ENCODE results near the gene ERF. TPM values are rescaled to one million over a fixed set of nuclear protein-coding genes. Genes with fewer than 3 reads are reported as not detected.

Gene ERF
- total RNA-seq, 2 experiments from 2014 or later: 26.7 to 33.5 TPM

GRCh38 chr19:42279902-42280814 lies 25.2 kb upstream of the ERF start:
- Histone ChIP-seq H3K36me3 (ENCODE audit: insufficient read depth, low read length) (0 out of 2 replicates have a peak, but pooled peaks cover under 1% of the 10 kb centered on the region), H3K79me2 (ENCODE audit: insufficient read depth, low read depth, low read length) (peaks cover 7% of the 10 kb centered on the region), H3K4me2 (ENCODE audit: low read length) (peak overlapping the region; percentile 93), H3K27ac (ENCODE audit: low read depth, low read length, poor library complexity, severe bottlenecking) (peak overlapping the region; percentile 82), H3K9me2 (ENCODE audit: insufficient read depth, low read length) (no peaks in the 10 kb centered on the region), H3K4me3 (ENCODE audit: low read depth, low read length, poor library complexity, severe bottlenecking) (peak overlapping the region; percentile 83), H3K9me3 (ENCODE audit: low read length) (no peaks in the 10 kb centered on the region), H2AFZ (ENCODE audit: low read length) (peak overlapping the region; percentile 32; the same call in 1 of the 2 replicates), H4K20me1 (ENCODE audit: insufficient read depth, low read length) (peaks cover 6% of the 10 kb centered on the region; the same call in 1 of the 2 replicates), H3K4me1 (ENCODE audit: insufficient read depth, low read length, poor library complexity, severe bottlenecking) (peaks cover 43% of the 10 kb centered on the region)
- TF ChIP-seq EZH2phosphoT487 (IDR thresholded peaks at IDR 0.05; ENCODE audit: borderline replicate concordance, low read depth, low read length) (no peak), CTCF (conservative IDR thresholded peaks at IDR 0.05; ENCODE audit: low read length) (peak; percentile 89)
- ChIA-PET CTCF (ENCODE audit: unreplicated experiment) (interaction anchor here (0.6 to 1.6 kb wide), 4 partner anchors 10 to 156 kb away, joined by 3 to 10 read pairs (median 6); no protein-coding TSS in a partner anchor), POLR2A (interaction anchor here (0.5 to 2.6 kb wide), 6 partner anchors 9 to 147 kb away, joined by 3 to 11 read pairs (median 6); partner anchors contain the start of genes ERF, GSK3A, PAFAH1B3 and POU2F2)
- TSS peak; percentile 82 for BruUV-seq (replicated peaks)
- DNase-seq (ENCODE audit: low spot score): peak; percentile 97
- intact Hi-C loops (cut with micrococcal nuclease; ENCODE audit: unreplicated experiment): loop anchor here (1.0 to 10.0 kb wide), 4 partner anchors 36 to 415 kb away; partner anchors contain the start of gene RPS19

DNA sequence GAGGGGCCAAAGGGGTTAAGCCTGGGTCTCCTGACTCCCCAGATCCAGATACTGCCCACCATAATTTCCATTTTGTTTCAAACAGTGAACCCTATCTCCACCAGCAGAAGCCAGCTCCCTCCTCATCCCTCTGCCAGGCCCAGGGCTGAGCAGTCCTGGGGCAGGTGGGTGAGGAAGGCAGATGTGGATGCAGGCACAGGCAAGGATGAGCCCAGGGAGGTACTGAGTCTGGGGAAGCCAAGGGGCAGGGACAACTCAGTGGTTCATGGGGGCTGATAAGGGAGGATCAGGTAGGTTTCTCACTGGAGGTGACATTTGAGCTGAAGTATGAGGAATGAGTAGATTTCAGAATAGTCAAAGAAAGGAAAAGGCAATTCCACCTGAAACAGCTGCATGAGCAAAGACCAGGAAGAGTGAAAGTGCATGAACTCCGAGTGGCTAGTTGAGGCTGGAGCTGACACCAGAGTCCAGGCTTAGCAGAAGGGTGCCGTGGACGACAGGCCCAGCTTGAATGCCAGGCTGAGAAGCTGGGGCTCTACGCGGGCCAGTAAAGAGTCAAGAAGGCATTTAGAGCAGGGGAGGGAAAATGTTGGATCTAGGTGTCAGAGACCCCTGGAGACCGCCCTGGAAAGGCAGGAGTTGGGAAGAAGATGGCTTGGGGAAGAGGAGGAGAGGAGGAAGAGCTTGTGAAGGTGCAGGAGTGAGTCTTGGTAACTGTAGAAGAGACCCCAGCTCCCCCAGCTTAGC lies 24.4 kb upstream of the ERF start:
- Histone ChIP-seq H3K4me1 (ENCODE audit: insufficient read depth, low read length, poor library complexity, severe bottlenecking) (peaks cover 41% of the 10 kb centered on the region), H3K27ac (ENCODE audit: low read depth, low read length, poor library complexity, severe bottlenecking) (peak overlapping the region; percentile 82), H3K36me3 (ENCODE audit: insufficient read depth, low read length) (0 out of 2 replicates have a peak, but pooled peaks cover 8% of the 10 kb centered on the region), H3K4me2 (ENCODE audit: low read length) (peak overlapping the region; percentile 93), H3K4me3 (ENCODE audit: low read depth, low read length, poor library complexity, severe bottlenecking) (peak overlapping the region; percentile 83), H3K79me2 (ENCODE audit: insufficient read depth, low read depth, low read length) (no peaks in the 10 kb centered on the region), H2AFZ (ENCODE audit: low read length) (no peak overlapping the region), H4K20me1 (ENCODE audit: insufficient read depth, low read length) (no peaks in the 10 kb centered on the region), H3K9me3 (ENCODE audit: low read length) (no peaks in the 10 kb centered on the region), H3K9me2 (ENCODE audit: insufficient read depth, low read length) (no peaks in the 10 kb centered on the region)
- CTCF ChIA-PET (ENCODE audit: unreplicated experiment): interaction anchor here (1.6 kb wide), 1 partner anchor 9 kb away, joined by 10 read pairs; no protein-coding TSS in a partner anchor
- DNase-seq (ENCODE audit: low spot score): no peak
- POLR2A ChIA-PET: interaction anchor here (1.0 to 2.6 kb wide), 5 partner anchors 9 to 147 kb away, joined by 3 to 11 read pairs (median 5); partner anchors contain the start of genes ERF, GSK3A and POU2F2
- no peak for TF ChIP-seq CTCF (conservative IDR thresholded peaks at IDR 0.05; ENCODE audit: low read length)
- no peak for TF ChIP-seq EZH2phosphoT487 (IDR thresholded peaks at IDR 0.05; ENCODE audit: borderline replicate concordance, low read depth, low read length)
- intact Hi-C loops (cut with micrococcal nuclease; ENCODE audit: unreplicated experiment): no loop called here
- no TSS peak for BruUV-seq (replicated peaks)
